Ishikawa (cell line): Measurements from ENCODE around the gene SACM1L.

Source experiments
- CEBPB ChIP-seq: IDR thresholded peaks from 2 replicates; pipeline ENCODE4 v1.6.1; 2012
- CREB1 ChIP-seq: IDR thresholded peaks from 2 replicates; pipeline ENCODE4 v1.6.1; 2012; ENCODE audit warnings: low read depth
- EGR1 ChIP-seq: IDR thresholded peaks from 2 replicates; pipeline ENCODE4 v1.6.1; 2012
- EP300 ChIP-seq: IDR thresholded peaks from 2 replicates; pipeline ENCODE4 v1.6.1; 2012; ENCODE audit warnings: borderline replicate concordance
- FOXM1 ChIP-seq: IDR thresholded peaks from 2 replicates; pipeline ENCODE4 v1.6.1; 2012; ENCODE audit warnings: low read depth, borderline replicate concordance
- NFIC ChIP-seq: IDR thresholded peaks from 2 replicates; pipeline ENCODE4 v1.6.1; 2012
- RAD21 ChIP-seq: IDR thresholded peaks from 2 replicates; pipeline ENCODE4 v1.6.1; 2012; ENCODE audit warnings: low read depth
- REST ChIP-seq: IDR thresholded peaks from 2 replicates; pipeline ENCODE4 v1.6.1; 2012; ENCODE audit warnings: low read depth, mild to moderate bottlenecking
- TAF1 ChIP-seq: IDR thresholded peaks from 2 replicates; pipeline ENCODE4 v1.6.1; 2012; ENCODE audit warnings: low read depth, mild to moderate bottlenecking
- TCF12 ChIP-seq: IDR thresholded peaks from 2 replicates; pipeline ENCODE4 v1.6.1; 2012; ENCODE audit warnings: low read depth
- TEAD4 ChIP-seq: IDR thresholded peaks from 2 replicates; pipeline ENCODE4 v1.6.1; 2012
- USF1 ChIP-seq: IDR thresholded peaks from 2 replicates; pipeline ENCODE4 v1.6.1; 2012
- YY1 ChIP-seq: IDR thresholded peaks from 2 replicates; pipeline ENCODE4 v1.6.1; 2012; ENCODE audit warnings: low read depth
- ZBTB7A ChIP-seq: IDR thresholded peaks from 2 replicates; pipeline ENCODE4 v1.6.1; 2012; ENCODE audit warnings: low read depth
- TF ChIP-seq, protein P1 (sequence below): IDR thresholded peaks from 2 replicates; pipeline ENCODE4 v1.6.1; 2012

SACM1L gene

GRCh38 chr3:45776301-45776595 is 87.1 kb downstream of the SACM1L start:
- TF ChIP-seq TAF1 (no peak), CEBPB (no peak), EGR1 (no peak), FOXM1 (no peak), NFIC (no peak), ZBTB7A (no peak), TCF12 (no peak), CREB1 (no peak), REST (no peak), USF1 (no peak), RAD21 (no peak), TEAD4 (no peak), YY1 (no peak), EP300 (no peak)
- TF ChIP-seq, protein P1, sequence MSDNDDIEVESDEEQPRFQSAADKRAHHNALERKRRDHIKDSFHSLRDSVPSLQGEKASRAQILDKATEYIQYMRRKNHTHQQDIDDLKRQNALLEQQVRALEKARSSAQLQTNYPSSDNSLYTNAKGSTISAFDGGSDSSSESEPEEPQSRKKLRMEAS, result no peak

- peak; percentile 65 for TF ChIP-seq TCF12
- TF ChIP-seq EP300, result peak; percentile 33; the same call in 1 of the 2 replicates
- TF ChIP-seq YY1, result no peak
- no peak for TF ChIP-seq TAF1
- TF ChIP-seq NFIC, result peak; percentile 63
- no peak for TF ChIP-seq USF1
These were observed 87.4 kb downstream of the SACM1L start for GRCh38 chr3:45776611-45777010.

GRCh38 chr3:45777111-45777745 is 88.0 kb downstream of the SACM1L start:
- TF ChIP-seq TCF12 (no peak), USF1 (no peak), RAD21 (no peak), NFIC (no peak), EP300 (no peak), TEAD4 (no peak), ZBTB7A (no peak), YY1 (no peak), CEBPB (no peak), CREB1 (no peak), EGR1 (no peak), FOXM1 (no peak)
- TF ChIP-seq, protein P1, result no peak

DNA sequence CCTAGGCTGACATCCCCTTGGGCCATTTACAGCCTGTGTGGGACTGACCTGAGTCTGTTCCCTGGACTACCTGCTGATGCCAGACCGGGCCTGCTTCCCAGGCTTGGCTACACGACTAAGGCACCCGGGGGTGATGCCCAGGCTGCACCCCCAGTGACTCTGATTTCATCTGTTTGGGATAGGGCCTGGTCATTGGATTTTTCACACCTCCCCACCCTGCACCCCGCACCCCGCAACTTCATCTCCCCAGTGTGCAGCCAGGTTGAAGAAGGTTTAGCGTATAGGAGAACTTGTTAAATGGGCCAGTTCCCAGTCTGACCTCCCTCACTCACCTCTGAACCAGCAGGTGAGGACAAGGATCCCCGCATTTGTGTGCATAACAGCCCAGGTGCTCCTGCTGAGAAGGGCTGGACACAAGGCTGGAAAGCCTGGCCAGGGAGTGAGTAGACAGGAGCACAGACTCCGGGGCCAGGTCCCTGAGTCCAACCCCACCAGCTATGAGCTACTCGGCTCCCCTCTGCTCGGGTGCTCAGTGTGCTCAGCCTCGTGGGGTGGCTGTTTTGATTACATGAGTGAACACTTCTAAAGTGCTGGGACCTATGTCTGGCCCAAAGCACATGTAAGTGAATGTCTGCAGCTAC is 88.7 kb downstream of the SACM1L start:
- no peak for TF ChIP-seq TEAD4
- TF ChIP-seq CREB1, result no peak
- no peak for TF ChIP-seq TCF12
- TF ChIP-seq EGR1, result no peak
- no peak for TF ChIP-seq CEBPB

GRCh38 chr3:45778761-45779201 is 89.6 kb downstream of the SACM1L start:
- peak; percentile 71 for TF ChIP-seq EGR1
- TF ChIP-seq CREB1, result no peak
- TF ChIP-seq NFIC, result peak; percentile 86
- TF ChIP-seq, protein P1, result no peak; the same call in 1 of the 2 replicates
- TF ChIP-seq FOXM1, result no peak; the same call in 1 of the 2 replicates
- TF ChIP-seq RAD21, result peak; percentile 13; the same call in 1 of the 2 replicates
- TF ChIP-seq YY1, result no peak
- TF ChIP-seq TCF12, result peak; percentile 77; the same call in 1 of the 2 replicates
- no peak for TF ChIP-seq TAF1
- peak; percentile 53; the same call in 1 of the 2 replicates for TF ChIP-seq CEBPB
- TF ChIP-seq ZBTB7A, result 0 out of 2 replicates have a peak, but pooled peaks have one; percentile 28
- no peak for TF ChIP-seq REST
- TF ChIP-seq TEAD4, result peak; percentile 52; the same call in 1 of the 2 replicates
- TF ChIP-seq USF1, result no peak
- peak; percentile 73; the same call in 1 of the 2 replicates for TF ChIP-seq EP300
